CD4-positive, alpha-beta T cell treated with Interferon alpha-2 for 1 hour (primary cell): Measurements from ENCODE around the gene ANKMY1.

ENCODE experiments used
- DNase-seq, 2 donors: peaks; one replicate each; pipeline ENCODE4 v3.0.0-alpha.2; 2020 to 2022

Gene ANKMY1, protein sequence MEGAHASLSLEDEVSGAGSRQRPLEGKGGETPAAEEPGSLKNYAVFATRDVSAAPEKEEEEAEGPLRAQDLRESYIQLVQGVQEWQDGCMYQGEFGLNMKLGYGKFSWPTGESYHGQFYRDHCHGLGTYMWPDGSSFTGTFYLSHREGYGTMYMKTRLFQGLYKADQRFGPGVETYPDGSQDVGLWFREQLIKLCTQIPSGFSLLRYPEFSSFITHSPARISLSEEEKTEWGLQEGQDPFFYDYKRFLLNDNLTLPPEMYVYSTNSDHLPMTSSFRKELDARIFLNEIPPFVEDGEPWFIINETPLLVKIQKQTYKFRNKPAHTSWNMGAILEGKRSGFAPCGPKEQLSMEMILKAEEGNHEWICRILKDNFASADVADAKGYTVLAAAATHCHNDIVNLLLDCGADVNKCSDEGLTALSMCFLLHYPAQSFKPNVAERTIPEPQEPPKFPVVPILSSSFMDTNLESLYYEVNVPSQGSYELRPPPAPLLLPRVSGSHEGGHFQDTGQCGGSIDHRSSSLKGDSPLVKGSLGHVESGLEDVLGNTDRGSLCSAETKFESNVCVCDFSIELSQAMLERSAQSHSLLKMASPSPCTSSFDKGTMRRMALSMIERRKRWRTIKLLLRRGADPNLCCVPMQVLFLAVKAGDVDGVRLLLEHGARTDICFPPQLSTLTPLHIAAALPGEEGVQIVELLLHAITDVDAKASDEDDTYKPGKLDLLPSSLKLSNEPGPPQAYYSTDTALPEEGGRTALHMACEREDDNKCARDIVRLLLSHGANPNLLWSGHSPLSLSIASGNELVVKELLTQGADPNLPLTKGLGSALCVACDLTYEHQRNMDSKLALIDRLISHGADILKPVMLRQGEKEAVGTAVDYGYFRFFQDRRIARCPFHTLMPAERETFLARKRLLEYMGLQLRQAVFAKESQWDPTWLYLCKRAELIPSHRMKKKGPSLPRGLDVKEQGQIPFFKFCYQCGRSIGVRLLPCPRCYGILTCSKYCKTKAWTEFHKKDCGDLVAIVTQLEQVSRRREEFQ

DNA sequence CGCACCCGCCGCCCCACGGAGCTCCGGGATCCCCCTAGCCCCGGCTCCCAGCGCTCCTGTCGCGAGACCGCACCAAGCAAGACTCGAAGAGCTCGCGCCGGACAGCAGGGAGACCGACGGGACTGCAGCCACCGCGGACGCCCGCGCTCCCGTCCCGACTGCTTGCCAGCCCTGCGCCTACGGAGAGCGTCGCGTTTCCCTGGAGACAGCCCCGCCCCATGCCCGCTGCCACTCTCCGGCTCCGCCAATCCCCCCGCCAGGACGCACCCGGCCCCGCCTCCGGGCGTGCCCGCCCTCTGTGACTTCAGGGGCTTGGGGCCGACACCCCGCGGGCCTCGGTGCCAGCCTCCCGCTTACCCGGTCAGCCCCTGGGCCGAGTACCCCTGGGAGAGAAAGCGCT is at the start of gene ANKMY1:
ANKMY1 (minus strand) TSS at position 181 of the 400 bp plus-strand sequence. CDS start 653 bp downstream, outside the sequence.
- DNase-seq: peak; percentile 61 to 73

DNA sequence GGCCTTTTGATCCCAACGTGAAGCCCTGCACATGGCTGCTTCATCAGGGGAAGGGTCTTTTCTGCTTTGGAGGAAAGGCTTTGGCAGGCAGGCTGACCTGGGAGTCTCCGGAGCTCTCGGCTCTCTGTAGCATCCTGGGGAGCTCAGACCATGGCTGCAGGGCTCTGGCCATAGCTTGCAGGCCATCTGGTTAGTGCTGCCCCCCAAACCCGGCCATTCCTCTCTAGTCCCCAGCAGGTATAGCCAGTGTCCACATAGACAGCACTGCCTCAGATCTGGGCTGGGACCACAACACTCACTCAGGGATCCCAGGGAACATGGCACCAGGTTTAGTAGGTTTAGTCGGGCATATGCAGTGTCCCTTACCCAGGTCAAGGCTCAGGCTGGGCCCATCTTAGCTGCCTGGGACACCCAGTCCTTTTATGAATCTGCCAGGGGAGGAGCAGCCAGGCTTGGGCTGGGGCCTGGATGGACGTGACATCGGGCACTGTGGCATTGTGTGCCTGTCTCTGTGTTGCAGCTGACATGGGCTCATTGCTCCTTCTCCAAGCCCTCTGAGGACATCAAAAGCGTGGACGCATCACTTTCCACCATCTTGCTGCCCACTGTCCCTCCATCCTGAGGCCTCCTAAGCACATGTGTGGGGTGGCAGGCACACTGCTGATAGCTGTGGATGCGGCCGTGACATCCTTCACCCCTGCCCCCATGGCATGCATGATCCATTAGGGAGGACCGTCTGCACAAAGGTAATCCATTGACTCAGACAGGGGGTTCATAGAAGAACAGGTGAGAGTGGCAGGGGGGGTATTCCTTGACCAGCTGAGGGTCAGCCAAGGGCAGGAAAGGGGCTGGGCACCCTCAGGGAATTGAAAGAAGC is 48.3 kb upstream of the ANKMY1 start:
- DNase-seq: no peak

DNA sequence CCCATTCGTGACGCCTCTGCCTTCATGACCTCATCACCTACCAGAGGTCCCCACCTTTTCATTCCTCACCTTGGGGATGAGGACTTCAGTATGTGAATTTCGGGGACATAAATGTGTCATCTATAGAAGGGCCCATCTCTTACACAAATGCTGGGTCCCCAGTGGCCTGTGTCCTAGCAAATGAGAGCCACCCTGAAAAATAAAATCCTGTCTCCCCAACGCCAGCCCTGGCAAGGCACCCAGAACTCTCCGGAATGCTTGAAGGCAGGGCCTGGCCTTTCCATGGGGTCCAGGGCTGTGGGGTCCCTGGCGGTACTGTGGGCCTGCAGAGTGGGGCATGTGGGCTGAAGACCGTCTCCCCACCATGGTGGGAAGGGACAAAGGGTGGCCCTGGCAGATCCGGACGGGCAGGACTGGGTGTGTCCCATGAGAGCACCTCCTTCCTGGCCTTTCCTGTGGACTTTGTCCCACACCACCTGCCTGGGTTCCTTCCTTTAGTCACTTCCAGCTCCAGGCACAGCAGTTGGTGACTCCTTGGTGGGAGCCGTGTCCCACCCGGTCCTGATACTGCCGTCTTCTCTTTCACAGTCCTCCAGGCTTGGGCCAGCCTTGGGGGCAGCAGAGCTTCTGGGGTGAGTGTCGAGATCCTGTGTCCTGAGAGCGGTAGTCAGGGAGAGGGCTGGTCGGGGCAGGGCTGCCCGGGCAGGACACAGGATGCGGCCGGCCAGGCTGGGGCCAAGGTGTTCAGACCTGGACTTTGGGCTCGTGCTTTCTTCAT is 47.3 kb upstream of the ANKMY1 start:
- no peak for DNase-seq

DNA sequence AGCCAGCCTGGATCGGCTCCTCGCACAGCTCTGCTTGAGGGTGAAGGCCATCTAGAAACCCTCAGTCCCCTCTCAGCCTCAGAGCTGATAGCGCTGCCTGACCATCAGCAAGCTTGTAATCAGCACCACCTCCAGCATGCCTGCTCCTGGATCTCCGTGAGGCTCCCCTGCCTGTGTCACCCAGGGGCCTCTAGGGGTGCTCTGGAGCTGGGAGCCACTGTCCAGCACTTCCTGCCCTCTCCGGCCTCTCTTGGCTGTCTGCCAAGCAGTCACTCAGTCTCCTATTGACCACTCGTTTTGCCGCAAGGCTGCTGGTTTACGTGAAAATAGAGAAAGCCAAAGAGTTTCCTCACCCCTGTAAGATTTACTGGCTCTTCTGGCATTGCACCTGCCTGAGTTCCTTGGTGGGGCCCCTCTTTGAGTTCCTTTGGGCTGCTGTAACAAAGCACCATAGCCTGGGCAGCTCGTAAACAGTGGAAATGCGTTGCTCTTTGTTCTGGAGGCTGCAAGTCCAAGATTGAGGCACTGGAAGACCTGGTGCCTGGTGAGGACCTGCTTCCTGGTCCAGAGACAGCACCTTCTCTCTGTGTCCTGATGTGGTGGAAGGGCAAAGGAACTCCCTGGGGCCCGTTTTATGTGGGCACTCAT is 46.6 kb upstream of the ANKMY1 start:
- peak in 1 of 2 donors; percentile 33 for DNase-seq

DNA sequence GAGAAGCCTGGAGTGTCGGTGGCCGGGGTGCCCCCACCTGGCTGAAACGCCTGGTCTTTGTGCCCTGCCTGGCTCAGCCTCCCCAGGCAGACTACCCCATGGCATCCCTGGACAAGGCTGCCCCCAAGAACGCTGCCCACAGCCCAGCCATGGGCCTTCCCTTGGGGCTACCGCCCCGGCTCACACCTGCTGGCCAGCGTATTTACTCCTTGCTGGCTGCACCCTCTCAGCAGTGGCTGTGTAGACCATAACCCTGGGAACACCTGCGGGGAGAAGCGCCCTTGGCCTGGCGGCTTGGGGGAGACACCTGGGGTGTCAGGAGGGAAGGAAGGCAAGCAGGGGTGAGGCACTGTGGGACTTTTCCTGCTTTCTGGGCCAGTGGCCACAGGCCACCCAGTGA is 46.1 kb upstream of the ANKMY1 start:
- DNase-seq: no peak

DNA sequence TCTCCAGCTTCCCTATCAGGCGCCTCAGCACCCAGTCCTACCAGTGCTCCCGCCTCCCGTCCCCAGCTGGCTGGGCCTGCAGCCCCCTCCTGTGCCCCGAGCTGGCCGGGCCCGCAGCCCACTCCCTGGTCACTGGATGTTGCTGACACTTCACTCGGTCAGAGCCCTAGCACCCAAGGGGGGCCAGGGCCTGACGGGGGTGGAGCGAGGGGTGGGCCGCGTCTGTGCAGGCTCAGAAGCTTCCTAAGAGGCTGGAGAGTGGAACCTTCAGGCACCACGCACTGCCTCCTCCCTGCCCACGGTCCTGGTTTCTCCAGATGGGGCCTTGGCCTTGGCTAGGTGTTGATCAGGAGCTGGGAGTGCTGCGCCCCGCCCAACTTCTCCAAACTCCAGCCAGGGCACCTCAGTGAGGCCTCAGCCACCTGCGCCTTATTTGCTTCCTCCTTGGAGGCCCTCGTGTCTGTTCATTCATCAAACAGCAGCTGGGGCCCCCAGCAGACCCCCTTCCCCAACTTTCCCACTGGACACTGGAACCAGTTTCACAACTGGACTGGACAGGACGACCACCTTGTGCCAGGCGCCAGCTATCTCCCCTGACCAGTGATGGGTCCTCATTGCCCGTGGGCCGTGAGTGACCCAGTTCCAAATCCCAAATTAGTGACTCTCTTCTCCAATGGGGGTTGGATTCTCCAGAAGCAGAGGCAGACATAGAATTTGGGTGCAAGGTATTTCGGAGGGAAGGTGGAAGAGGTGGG is 45.5 kb upstream of the ANKMY1 start:
- no peak for DNase-seq

DNA sequence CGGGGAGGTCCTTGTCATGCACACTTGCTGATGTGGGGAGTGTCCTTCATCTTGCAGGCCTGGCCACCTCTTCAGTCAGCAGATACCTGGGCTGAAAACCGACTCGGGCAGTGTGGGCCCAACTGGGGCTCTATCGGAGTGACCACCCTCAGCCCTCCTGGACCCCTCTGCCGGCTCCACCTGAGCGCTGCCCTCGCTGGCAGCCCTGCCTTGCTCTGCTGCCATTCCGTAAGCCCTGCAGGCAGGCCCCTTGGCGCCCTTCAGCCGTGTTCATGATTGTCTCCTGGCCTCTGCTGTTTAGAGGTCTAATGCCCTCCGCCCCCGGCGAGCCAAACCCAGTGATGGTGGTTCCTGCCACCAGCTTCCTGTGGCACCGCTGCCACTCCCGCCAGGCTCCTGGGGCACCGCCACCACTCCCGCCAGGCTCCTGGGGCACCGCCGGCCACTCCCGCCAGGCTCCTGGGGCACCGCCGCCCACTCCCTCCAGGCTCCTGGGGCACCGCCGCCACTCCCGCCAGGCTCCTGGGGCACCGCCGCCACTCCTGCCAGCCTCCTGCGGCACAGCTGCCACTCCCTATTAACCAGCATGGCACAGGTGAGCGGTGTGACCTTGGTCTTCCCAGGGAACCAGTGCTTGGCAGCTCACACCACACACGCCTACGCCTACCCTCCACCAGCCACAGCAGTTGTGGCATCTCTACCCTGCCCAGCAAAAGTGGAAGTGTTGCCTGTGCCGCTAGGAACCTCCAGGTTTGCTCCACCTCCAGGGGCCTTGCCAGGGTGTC is 44.7 kb upstream of the ANKMY1 start:
- DNase-seq: no peak

DNA sequence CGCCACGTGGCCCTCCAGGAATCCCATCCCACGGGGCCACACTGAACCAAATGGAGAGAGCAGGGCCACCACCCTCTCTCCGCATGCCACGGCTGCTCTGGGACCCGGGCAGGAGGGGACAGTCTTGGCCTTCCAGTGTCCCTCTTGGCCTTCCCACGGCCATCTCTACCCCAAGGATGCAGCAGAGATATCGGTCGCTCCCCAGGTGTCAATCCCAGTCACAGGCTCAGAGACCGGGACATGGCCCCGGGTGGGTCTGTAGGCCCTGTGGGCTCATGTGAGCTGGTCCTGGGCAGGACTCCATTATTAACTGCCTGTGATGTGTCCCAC is 44.0 kb upstream of the ANKMY1 start:
- DNase-seq: no peak

DNA sequence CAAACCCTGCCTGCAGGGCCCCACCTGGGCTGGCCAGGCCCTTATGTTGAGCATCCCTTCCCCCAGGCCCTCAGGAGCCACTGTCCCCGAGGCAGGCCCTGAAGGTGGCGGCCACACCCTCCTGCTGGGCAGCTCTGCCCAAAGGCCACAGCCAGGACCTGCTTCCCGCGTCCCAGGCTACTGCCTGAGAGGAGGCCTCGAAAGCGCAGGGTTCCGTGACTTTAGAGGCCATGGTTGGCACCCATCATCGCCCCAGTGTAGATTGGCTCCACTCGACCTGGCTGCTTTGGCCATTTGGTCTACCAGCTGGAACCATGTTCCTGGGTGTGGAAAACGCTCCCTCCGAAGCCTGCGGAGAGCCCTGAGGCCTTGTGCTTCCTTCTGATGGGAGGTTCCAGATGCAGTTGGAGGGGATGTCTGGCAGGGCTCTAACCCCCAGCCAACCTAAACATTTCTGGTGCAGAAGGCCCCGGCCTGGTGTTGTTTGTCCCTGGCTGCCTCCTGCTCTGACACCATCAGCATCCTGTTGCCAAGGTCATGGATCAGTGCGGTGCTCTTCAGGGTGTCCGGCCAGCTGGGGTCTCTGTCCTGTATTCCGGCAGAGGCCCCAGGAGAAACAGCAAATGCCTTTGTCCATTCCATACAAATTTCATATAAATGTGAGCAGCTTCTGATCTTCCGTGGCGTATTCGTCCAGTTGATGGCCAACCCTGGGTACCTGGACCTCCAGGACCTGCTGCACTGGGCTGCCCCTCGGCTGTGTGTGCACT is 43.5 kb upstream of the ANKMY1 start:
- DNase-seq: no peak

DNA sequence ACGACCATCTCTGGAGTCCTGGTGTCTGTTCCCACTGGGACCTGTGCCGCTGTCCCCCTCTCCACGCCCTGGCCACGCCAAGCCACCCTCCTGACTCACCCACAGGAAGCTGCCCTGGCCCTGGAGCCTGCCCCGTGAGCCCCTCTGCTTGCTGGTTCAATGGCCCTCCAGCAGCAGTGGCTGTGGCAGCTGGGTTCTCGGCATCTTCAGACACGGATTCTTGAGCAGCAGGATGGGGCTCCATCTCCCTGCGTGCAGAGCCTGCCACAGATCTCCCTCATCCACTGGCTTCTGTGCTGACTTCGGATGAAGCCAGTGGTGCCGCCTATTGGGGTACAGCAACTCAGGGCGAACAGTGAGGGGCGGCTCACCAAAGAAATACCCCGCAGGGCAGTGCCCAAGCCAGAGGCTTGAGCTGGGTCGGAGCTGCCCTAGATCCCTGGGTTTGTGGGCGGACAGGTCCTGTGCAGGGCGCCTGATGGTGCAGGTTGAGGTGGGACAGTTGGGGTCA is 42.7 kb upstream of the ANKMY1 start:
- peak in 1 of 2 donors; percentile 0 for DNase-seq

DNA sequence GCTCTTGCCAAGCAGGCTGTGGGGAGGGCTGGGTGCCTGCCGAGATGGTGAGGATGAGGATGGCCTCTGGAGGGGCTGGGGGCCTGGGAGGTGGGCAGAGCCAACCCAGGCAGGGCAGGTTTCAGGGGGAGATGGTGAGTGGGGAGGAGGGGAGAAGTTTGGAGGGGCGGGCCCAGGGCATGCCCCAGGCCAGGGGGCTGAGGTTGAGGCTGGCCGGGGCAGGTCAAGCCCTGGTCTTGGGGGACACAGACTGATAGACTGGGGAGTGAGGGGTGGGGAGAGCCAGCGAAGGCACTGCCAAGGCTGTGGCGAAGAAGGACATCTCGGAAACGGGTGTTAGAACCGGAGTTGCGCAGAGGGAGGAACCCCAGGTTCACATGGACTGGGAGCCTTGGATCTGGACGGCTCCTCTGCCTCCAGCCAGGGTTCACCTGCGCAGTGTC is 41.4 kb upstream of the ANKMY1 start:
- DNase-seq: no peak

DNA sequence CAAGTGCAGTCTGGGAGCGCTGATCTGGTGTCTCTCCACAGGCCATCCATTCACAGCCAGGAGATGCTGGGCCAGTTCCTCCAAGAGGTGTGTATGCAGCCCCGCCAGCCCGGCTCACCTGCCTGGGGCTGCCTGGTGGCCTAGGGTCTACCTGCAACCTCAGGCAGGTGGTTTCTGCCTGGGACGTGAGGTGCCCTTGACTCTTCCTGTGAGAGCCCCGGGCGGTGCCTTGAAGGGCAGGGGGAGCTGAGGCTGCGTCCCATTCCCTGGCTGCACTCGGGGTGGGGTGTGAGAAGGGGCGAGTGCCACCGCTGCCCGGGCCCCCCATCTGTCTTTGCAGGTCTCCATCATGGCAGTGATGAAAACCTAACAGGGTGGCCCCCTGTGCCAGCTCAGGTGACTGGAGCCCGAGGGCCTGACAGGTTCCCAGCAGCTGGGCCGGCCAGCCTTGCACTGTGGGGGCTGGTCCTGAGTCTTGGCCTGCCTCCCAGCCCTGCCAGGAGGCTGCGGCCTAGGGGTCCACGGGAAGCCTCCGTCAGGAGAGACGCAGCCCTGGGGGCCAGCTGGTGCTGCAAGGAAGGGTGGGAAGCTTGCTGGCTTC is 40.6 kb upstream of the ANKMY1 start:
- no peak for DNase-seq

DNA sequence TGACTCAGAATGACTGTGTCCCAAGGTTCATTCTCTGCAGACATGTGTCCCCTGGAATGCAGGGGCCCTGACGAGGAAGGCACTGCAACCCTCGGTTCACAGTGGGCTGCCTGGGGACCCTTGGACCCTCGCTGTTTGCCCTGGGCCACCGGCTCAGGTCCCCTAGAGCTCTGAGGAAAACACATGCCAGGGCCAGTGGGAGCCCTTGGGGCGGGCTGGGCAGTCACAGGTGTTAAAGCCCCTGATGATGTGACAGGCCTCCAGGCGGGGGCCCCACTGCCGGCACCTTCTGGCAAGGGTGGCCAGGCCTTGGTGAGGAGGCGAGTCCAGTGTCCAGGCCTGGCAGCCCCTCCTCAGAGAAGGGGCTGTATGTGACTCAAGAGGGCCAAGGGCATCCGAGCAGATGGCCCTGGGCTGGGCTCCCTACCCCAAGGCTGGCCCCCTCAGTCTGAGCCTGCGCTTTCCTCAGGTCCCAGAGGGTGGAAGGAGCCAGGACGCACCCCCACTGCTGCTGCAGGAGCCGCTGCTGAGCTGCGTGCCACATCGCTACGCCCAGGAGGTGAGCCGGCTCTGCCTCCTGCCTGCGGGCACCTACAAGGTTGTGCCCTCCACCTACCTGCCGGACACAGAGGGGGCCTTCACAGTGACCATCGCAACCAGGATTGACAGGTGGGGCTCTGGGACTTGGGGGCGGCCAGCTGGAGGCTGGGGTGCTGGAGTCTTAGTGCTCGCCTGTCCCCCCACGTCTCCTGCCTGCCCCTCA is 39.8 kb upstream of the ANKMY1 start:
- no peak for DNase-seq

DNA sequence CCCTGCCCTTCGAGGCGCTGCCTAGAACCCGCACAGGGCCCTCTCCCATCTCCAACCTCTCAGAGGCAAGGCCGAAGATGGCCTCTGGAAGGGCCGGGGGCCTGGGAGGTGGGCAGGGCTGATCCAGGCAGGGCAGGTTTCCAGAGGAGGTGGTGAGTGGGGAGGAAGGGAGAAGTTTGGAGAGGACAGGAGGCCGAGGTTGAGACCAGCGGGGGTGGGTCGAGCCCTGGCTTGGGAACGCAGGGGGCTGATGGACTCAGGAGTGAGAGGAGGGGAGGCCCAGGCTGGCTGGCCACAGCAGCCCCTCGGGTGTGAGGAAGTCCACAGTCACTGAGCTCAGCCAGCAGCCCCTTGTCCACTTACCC is 39.2 kb upstream of the ANKMY1 start:
- no peak for DNase-seq

DNA sequence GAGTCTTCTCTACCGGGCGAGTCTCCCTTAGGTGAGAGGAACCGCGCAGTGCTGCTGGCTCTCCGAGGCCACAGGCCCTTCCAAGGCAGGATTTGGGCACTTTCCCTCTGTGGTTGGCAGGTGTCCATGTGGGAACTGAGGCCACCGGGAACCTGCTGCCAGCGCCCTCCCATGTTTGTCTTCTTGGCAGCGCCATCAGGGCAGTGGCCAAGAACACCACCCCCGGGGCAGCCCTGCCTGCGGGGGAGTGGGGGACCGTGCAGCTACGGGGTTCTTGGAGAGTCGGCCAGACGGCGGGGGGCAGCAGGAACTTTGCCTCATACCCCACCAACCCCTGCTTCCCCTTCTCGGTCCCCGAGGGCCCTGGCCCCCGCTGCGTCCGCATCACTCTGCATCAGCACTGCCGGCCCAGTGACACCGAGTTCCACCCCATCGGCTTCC is 38.7 kb upstream of the ANKMY1 start:
- no peak for DNase-seq

DNA sequence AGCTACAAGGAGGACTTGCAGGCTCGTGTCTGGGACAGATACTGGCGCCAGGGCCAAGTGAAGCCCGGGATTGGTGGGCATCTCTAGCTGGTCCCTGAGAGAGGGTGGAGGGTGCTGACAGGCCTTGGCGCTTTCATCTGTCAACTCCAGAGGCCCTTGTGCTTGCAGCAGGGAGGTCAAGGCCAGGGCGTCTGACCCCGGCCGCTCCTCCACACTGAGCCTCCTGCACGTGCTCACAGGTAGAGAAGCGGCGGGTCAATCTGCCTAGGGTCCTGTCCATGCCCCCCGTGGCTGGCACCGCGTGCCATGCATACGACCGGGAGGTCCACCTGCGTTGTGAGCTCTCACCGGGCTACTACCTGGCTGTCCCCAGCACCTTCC is 38.3 kb upstream of the ANKMY1 start:
- no peak for DNase-seq

DNA sequence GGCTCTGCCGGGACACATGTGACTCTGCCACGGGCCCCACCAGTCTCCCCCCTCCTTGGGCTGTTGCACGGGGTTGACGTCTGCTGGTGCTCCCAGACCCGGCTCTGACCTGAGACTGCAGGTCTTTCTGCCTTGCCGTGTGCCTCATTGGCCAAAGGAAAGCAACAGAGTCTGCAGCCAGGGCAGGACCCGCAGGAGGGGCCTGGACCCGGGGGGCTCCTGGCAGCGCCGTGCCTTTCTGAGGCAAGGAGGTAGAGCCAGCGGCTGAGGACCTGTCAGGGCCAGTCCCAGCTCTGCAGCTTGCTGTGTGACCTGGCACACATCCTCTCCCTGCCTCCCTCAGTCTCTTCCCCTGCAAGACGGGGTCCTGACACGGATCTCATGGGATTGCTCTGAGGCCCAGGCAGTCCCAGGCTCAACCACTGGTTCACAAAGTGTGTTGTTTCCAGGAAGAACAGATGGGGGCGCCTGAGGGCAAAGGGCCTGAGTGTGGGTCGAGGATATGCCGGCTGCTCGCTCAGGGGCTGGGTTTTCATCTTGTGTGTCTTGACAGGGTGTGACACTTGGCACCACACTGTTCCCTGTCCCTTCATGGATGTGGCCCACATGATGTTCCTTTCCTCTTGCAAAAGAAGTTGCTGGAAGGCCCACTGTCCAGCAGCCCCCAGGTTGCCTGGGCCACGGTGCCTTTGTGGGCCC is 37.7 kb upstream of the ANKMY1 start:
- DNase-seq: peak; percentile 30 to 47
